ENCODE data around the gene EEF1AKMT3.

Gene EEF1AKMT3

GRCh38 chr12:57803319-57803893 is 31.0 kb downstream of the EEF1AKMT3 start:
- no peaks in the 10 kb centered on the region for H3K79me2 ChIP-seq (ENCODE audit: insufficient read depth, low read length)
- H3K9me3 ChIP-seq (ENCODE audit: insufficient read depth, low read depth, low read length) = no peaks in the 10 kb centered on the region
- H3K4me3 ChIP-seq (ENCODE audit: low read length, poor library complexity, severe bottlenecking) = no peak overlapping the region
- H3K4me1 ChIP-seq (ENCODE audit: insufficient read depth, low read length, poor library complexity, severe bottlenecking) = no peaks in the 10 kb centered on the region
- no peaks in the 10 kb centered on the region for H4K20me1 ChIP-seq (ENCODE audit: insufficient read depth, low read length, poor library complexity, severe bottlenecking)
- H3K4me2 ChIP-seq (ENCODE audit: low read depth, low read length, poor library complexity, severe bottlenecking) = no peak overlapping the region
- H3K36me3 ChIP-seq (ENCODE audit: insufficient read depth, low read length) = peaks cover 25% of the 10 kb centered on the region; the same call in 1 of the 2 replicates
- no peaks in the 10 kb centered on the region for H3F3A ChIP-seq (ENCODE audit: low read depth)
- H3K9ac ChIP-seq (ENCODE audit: low read depth, low read length, poor library complexity, severe bottlenecking) = no peak overlapping the region
- H3K9me2 ChIP-seq (replicated peaks; ENCODE audit: low read depth, low read length) = no peaks in the 10 kb centered on the region
- no peak overlapping the region for H2AFZ ChIP-seq (ENCODE audit: low read length)
- H3K27me3 ChIP-seq (ENCODE audit: insufficient read depth, low read length, poor library complexity, severe bottlenecking) = no peaks in the 10 kb centered on the region
- TF ChIP-seq CTCF (conservative IDR thresholded peaks at IDR 0.05; ENCODE audit: low read length) = peak; percentile 81
- TF ChIP-seq EZH2phosphoT487 (IDR thresholded peaks at IDR 0.05; ENCODE audit: borderline replicate concordance) = no peak

GRCh38 chr12:57806677-57807076 is 34.3 kb downstream of the EEF1AKMT3 start:
- no peak overlapping the region for H3K9ac ChIP-seq (ENCODE audit: low read depth, low read length, poor library complexity, severe bottlenecking)
- H3K9me2 ChIP-seq (replicated peaks; ENCODE audit: low read depth, low read length) = no peaks in the 10 kb centered on the region

GRCh38 chr12:57807285-57807684 is 34.9 kb downstream of the EEF1AKMT3 start:
- TF ChIP-seq CTCF (conservative IDR thresholded peaks at IDR 0.05; ENCODE audit: low read length) = no peak

More at GRCh38 chr12:57806677-57807076, 34.3 kb downstream of the EEF1AKMT3 start:
- Histone ChIP-seq H3F3A (ENCODE audit: low read depth) (no peaks in the 10 kb centered on the region), H3K4me1 (ENCODE audit: insufficient read depth, low read length, poor library complexity, severe bottlenecking) (no peaks in the 10 kb centered on the region), H3K27me3 (ENCODE audit: insufficient read depth, low read length, poor library complexity, severe bottlenecking) (no peaks in the 10 kb centered on the region), H2AFZ (ENCODE audit: low read length) (no peak overlapping the region), H3K4me2 (ENCODE audit: low read depth, low read length, poor library complexity, severe bottlenecking) (no peak overlapping the region), H3K79me2 (ENCODE audit: insufficient read depth, low read length) (no peaks in the 10 kb centered on the region), H4K20me1 (ENCODE audit: insufficient read depth, low read length, poor library complexity, severe bottlenecking) (no peaks in the 10 kb centered on the region), H3K4me3 (ENCODE audit: low read length, poor library complexity, severe bottlenecking) (no peak overlapping the region), H3K9me3 (ENCODE audit: insufficient read depth, low read depth, low read length) (no peaks in the 10 kb centered on the region), H3K36me3 (ENCODE audit: insufficient read depth, low read length) (peaks cover 17% of the 10 kb centered on the region; the same call in 1 of the 2 replicates)
- no peak for TF ChIP-seq CTCF (conservative IDR thresholded peaks at IDR 0.05; ENCODE audit: low read length)
- no peak for TF ChIP-seq EZH2phosphoT487 (IDR thresholded peaks at IDR 0.05; ENCODE audit: borderline replicate concordance)

More at GRCh38 chr12:57807285-57807684, 34.9 kb downstream of the EEF1AKMT3 start:
- Histone ChIP-seq H3K4me2 (ENCODE audit: low read depth, low read length, poor library complexity, severe bottlenecking) (no peak overlapping the region), H3K36me3 (ENCODE audit: insufficient read depth, low read length) (peaks cover 17% of the 10 kb centered on the region; the same call in 1 of the 2 replicates), H3K27me3 (ENCODE audit: insufficient read depth, low read length, poor library complexity, severe bottlenecking) (no peaks in the 10 kb centered on the region), H3K4me3 (ENCODE audit: low read length, poor library complexity, severe bottlenecking) (no peak overlapping the region), H3K4me1 (ENCODE audit: insufficient read depth, low read length, poor library complexity, severe bottlenecking) (no peaks in the 10 kb centered on the region), H3K79me2 (ENCODE audit: insufficient read depth, low read length) (no peaks in the 10 kb centered on the region), H3K9me3 (ENCODE audit: insufficient read depth, low read depth, low read length) (no peaks in the 10 kb centered on the region), H4K20me1 (ENCODE audit: insufficient read depth, low read length, poor library complexity, severe bottlenecking) (no peaks in the 10 kb centered on the region), H3K9ac (ENCODE audit: low read depth, low read length, poor library complexity, severe bottlenecking) (no peak overlapping the region), H2AFZ (ENCODE audit: low read length) (no peak overlapping the region), H3F3A (ENCODE audit: low read depth) (no peaks in the 10 kb centered on the region), H3K9me2 (replicated peaks; ENCODE audit: low read depth, low read length) (no peaks in the 10 kb centered on the region)

Measured in Loucy (cell line).